Stimulated activated CD8-positive, alpha-beta memory T cell treated with anti-CD3 and anti-CD28 coated beads, Interleukin-12 subunit alpha, Interleukin-12 subunit beta, amount 100 ng/mL, for 4 hours (primary cell): ENCODE measurements around the gene PLSCR3.

ENCODE experiments used
- DNase-seq: peaks from one replicate; pipeline ENCODE4 v3.0.0-alpha.2; 2020; ENCODE audit warnings: low read depth

PLSCR3 gene

DNA sequence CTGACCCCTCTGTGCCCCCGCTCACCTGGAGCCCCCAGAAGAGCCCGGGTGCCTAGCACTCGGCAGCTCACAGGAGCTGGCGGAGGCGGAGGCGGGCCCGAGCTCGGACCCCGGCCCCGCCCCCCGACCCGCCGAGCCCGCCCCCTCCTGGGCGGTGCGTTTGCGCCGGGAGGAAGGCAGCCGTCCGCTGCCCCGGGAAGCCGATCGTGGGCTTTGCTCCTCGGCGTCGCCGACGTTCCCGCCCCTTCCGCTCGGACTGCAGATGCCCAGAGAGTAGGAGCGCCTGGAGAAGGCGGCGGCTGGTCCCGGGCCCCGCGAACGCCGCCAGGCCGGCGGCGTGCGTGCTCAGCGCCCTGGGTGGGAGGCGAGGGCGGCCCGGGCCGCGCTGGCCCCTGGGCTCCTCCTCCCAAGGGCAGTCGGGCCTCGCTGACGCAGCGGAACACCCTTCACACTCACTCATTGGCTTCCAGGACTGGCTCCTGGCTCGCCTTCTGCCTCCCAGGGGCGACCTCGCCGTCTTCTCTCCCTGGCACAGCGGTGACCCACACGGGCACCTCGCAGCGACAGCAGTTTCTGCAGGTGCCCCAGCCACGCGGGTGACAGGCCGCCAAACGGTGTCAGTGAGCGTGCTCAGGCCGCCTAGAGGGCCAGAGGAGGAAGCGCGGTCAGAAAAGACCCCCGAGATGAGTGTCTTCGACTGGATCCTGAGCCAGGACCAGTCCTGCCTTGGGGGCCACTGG, at the start of gene PLSCR3:
Gene PLSCR3, minus strand, starts transcription at position 74 of the 740 bp plus-strand sequence. CDS start 415 bp downstream, outside the sequence.
- DNase-seq, result peak; percentile 81

DNA sequence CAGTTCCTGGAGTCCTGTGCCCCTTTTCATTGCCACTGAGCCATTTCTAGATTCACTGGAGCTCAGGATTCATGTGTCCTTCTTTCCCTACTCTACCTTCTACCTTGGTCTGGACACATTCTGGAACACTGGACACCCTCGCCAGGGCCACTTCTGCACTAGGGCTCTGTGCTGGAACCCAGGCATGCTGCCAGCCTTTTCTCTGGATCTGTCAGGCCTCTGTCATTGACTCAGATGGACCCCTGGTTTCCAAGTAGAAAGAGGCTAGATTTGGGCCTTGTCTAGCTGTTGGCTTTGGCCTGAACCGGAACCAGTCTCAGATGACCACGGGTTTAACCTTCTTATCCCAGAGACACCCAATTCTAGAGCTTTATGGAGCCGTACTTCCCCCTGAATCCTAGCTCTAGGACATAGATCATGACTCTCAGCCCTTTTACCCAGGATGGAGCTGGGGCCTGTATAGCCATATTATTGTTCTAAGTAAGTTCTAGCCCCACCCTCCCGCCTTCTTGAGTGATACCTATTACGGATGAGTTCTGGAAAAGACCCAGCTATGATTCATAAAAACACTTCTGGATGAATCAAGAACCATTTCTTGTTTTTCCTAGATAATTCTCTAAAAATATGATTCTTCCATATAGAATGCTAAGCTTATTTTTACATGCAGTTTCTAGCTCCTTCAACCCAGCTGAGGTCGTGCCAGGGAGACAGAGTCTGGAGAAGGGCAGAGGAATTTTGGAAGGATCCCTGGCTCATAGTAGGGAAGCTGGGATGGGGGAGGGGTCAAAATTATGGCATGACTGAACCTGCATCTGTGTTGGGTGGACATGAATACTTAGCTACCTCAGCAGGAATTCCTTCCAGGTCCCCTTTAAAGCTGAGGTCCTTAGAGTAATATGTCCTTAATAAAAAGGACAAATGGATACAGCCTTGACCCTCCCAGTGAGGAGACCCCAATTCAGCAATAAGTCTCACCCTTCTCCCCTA, 49.5 kb upstream of the PLSCR3 start:
- no peak for DNase-seq

DNA sequence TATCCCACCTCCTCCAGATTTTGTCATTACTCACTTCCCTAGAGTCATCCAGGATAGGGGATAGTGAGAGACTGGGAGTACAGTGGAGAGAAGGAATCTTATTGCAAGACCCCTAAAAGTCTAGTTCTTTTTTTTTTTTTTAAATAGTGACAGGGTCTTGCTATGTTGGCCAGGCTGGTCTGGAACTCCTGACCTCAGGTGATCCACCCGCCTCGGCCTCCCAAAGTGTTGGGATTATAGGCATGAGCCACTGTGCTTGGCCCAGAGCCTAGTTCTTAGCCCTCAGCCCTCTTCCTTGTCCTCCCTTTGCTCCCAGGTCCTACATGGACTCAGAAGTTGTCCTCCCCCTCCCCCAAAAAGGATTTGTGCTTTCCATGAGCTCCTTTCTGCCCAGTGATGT, 47.8 kb upstream of the PLSCR3 start:
- DNase-seq, result no peak

DNA sequence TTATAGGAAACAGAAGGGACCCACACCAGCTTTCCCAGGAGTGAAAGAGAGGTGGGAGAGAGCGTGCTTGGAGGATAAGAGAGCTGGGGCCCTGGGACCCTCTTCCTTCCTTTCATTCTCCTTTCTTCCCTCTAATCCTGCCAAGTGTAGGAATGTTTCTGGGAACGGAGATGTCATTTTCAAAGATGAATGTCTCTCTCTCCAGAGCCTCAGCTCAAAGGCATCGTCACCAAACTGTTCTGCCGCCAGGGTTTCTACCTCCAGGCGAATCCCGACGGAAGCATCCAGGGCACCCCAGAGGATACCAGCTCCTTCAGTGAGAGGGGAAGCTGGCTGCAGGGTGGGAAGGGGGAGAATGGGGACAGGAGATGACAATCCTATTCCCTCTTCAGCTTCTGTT, 46.9 kb upstream of the PLSCR3 start:
- no peak for DNase-seq

DNA sequence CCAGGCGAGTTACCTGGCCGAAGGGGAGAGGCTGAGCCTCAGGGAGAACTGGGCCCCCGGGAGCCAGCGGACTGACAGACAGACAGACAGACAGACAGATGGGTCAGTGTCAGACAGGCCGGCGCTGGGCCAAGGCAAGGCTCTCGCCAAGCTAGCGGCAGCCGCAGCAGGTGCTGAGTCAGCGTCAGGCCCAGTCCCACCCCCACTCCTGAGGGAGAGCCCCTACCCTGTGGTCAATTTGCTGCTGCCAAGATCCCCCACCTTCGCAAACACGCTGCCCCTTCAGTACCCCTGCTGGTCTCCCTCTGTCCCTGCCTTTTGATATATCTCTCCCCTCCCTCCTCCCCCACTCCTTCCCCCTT, 46.5 kb upstream of the PLSCR3 start:
- no peak for DNase-seq

DNA sequence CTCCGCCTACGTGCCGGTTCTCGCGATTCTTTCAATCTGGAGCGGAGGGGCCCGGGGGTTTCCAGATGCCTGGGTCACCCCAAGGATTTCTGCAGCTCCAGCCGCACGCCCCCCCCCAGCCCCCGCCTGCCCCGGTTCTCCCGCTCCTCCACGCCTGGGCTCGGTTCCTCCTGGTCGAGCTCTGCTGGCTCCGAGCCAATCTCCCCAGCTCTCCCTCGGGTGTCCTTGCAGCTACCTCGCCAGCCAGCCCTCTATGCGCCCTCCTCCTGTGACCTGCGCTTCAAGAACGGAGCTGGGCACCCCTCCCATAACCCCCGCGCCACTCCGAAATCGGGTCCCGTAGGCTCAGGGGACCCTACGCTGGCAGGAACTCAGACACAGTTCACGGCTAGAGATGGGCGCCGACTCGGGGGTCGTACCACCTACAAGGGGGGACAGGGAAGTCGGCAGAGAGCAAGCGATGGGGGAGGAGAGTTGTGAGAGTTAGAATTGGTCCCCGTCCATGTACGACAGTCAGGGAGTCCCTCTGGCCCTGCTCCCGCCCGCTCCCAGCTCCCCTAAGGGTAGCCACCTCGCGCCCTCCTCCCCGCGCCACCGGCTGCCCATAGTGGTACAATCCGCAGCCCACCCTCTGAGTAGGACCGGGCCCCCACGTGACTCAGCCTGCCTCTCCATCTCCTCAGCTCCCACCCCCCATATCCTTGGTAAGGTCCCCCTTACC, 45.9 kb upstream of the PLSCR3 start:
- DNase-seq, result no peak

DNA sequence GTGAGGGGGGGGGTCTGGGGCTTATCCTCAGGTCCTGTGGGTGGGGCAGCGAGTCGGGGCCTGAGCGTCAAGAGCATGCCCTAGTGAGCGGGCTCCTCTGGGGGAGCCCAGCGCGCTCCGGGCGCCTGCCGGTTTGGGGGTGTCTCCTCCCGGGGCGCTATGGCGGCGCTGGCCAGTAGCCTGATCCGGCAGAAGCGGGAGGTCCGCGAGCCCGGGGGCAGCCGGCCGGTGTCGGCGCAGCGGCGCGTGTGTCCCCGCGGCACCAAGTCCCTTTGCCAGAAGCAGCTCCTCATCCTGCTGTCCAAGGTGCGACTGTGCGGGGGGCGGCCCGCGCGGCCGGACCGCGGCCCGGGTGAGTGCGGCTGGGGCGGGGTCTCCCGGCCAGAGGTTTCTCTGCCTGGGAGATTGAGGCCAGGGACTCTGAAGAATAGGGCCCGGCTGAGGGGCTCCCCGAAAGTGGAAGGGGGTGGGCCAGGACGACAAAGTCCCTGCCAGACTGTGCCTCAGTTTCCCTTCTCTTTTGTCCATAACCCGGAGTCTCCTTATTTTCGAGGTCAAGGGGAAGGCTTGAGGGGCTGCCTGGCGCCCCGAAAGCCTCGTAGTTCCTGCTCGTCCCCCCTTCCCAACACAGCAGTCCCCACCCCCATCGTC, 45.3 kb upstream of the PLSCR3 start, which contains the start of gene FGF11:
Gene FGF11, plus strand, starts transcription at position 51 of the 651 bp plus-strand sequence. Its CDS starts 109 bp downstream, at position 160.
- no peak for DNase-seq

DNA sequence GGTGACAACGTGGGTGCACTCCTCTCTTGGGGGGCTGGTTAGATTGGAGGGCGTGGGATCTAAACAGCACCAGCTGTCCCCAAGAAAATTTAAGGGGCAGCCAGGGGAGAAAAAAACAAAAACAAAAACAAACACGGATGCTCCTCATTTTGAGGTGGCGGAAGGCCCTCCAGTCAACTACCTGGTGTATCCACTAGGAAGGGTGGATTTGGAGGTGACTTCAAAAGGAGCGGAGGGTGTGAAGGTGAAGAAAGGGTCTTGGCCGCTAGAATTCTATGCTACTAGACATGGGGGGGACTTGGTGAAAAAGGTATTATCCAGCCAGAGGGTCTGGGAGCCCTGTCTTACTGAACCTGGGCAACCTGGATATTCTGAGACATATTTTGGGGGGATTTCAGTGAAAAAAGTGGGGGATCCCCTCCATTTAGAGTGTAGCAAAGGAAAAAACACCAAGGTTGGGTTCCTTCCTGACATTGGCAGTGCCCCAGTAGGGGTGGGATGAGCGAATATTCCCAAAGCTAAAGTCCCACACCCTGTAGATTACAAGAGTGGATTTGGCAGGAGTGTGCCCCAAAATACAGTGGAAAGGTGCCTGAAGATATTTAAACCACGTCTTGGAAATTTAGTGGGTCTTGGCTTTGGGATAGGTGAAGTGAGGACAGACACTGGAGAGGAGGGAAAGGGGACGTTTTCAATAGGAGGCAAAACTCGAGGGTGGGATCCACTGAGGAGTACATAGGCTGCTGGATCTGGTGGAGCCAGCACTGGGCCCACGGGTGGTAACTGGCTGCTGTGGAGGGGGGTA, 44.5 kb upstream of the PLSCR3 start:
- no peak for DNase-seq

DNA sequence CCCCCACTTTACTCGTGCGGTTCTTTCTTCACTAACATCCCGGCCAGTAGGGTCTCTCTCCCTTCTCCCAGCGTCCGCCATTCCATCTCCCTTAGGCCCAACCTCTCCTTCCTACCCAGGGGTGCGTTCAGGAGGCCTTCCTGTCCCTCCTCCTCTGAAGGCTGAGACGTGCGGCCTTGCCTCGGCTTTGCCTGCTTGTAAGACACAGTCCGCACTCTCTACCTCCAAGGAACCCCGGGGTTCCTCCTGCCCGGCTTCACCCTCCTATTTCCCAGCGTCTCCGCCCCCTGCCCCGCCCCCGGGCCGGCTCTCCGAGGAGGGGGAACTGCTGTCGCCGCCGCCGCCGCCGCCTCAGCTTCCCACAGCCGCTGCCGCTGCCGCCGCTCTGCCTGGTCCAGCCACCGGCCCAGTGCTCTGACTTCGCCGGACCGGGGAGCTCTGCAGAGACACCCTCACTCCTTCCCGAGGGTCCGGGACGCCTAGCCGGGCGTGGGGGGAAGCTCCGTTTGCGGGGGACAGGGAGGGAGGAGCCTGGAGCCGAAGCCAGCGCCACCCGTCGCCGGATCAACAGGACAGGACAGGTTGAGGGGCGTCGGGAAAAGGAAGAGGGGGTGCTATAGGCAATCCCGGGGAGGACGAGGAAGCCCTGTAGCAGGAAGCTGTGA, 43.8 kb upstream of the PLSCR3 start:
- DNase-seq, result no peak

DNA sequence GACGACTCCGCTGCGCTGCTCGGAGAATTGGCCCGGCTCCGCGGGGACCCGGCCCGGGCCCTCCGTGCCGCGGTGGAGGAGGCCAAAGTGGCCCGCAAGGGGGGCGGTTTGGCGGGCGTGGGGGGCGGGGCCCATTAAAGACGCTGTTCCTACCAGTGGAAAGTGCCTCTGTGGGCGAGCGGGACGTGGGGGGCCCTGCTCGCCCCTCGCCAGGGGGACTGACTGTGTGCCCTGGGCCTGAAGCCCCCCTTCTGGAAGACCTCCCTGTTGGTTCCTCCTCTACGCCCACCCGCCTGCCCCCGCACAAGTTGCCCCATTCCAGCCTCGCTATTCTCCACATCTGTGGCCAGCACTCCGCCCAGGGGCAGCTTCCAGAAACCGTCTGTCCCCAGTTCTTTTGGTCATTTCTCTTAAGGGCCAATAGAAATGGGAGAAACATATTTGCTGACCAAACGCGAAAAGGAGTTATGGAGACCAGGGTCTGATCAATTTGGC, 43.1 kb upstream of the PLSCR3 start:
- DNase-seq, result no peak

DNA sequence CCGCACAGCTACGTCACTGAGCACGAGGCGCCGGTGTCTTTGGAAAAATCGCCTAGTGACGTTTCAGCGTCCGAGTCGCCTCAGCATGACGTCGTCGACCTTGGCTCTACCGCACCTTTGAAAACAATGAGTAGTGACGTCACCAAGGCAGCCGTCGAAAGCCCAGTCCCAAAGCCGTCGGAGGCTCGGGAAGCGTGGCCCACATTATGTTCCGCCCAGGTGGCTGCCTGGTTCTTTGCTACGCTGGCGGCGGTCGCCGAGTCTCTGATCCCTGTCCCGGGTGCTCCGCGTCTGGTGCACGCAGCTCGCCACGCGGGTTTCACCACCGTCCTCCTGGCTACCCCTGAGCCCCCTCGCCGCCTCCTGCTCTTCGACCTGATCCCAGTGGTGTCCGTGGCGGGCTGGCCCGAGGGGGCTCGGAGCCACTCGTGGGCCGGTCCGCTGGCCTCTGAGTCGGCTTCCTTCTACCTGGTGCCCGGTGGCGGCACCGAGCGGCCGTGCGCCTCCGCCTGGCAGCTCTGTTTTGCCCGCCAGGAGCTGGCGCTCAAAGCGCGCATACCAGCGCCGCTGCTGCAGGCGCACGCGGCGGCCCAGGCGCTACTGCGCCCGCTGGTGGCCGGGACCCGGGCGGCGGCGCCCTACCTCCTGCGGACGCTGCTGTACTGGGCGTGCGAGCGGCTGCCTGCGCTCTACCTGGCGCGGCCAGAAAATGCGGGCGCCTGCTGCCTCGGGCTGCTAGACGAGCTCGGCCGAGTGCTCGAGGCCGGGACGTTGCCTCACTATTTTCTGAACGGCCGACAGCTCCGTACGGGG, 42.4 kb upstream of the PLSCR3 start:
- DNase-seq, result peak; percentile 71

DNA sequence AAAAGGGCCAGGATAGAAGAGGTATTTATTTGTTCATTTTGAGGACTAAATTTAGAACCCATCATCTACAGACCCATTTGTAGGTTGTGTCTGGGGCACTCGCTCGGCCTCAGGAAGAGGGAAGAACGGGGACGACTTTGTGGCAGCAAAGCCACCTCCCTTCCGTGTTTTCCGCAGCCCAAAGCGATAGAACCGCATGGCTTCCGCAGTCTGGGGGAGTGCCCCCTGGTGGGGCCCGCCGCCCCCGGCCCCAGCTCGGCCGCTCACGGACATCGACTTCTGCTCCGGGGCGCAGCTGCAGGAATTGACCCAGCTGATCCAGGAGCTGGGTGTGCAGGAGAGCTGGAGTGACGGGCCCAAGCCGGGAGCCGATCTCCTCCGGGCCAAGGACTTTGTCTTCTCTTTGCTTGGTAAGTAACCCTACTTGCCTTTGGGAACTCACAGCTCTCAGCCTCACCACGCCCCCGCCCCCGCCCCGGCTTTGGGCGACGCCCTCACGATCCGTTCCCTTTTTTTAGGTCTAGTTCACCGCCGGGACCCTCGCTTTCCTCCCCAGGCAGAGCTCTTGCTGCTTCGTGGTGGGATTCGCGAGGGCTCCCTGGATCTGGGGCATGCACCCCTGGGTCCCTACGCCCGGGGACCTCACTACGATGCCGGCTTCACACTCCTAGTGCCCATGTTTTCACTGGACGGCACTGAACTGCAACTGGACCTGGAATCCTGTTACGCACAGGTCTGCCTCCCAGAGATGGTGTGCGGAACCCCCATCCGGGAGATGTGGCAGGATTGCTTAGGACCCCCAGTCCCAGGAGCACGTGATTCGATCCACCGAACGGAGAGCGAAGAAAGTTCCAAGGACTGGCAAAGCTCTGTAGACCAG, 41.6 kb upstream of the PLSCR3 start:
- DNase-seq, result peak; percentile 41

DNA sequence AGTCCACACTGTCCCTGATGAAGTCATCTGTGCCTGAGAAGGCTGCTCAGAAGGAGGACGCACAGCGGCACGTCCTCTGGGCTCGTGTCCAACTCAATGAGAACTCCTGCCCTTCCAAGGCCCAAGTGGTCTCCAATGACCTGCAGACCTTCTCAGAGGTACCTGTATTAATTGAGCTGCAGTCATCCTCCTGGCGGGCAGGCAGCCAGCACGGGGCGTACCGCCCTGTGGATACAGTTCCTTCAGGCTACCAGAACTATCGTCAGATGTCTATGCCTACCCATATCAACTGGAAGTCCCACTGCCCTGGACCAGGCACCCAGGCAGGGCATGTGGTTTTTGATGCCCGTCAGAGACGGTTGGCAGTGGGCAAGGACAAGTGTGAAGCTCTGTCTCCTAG, 38.0 kb upstream of the PLSCR3 start:
- DNase-seq, result no peak

DNA sequence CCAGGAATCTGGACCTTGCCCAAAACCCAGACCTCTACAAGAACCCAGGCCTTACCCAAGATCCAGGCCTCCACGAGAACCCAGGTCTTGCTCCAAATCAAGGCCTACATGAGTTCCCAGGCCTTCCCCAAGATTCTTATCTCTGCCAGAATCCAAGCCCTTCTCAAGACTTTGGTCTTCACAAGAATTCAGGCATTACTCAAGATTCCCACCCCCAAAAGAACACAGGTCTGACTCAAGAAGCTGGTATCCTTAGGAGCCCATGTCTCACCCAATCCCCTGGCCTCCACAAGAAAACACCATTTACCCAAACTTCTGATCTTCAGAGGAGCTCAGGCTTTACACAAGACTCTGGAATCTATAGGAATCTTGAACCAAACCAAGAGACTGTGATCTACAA, 36.9 kb upstream of the PLSCR3 start:
- no peak for DNase-seq

DNA sequence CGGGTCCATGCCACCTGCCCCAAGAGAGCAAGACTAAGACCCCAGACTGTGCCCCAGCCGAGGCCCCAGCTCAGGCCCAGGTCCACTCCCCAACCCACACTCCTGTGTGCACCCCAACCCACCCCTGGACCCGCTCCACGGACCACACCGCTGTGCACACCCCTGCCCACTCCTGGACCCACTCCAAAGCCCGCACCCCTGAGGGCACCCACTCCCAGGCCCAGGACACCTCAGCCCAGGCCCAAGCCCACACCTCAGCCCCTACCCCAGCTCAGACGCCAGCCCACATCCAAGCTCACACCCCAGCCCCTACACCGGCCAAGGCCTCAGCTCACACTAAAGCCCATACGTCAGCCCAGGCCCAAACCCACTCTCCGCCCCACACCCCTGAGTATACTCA, 35.4 kb upstream of the PLSCR3 start:
- no peak for DNase-seq

DNA sequence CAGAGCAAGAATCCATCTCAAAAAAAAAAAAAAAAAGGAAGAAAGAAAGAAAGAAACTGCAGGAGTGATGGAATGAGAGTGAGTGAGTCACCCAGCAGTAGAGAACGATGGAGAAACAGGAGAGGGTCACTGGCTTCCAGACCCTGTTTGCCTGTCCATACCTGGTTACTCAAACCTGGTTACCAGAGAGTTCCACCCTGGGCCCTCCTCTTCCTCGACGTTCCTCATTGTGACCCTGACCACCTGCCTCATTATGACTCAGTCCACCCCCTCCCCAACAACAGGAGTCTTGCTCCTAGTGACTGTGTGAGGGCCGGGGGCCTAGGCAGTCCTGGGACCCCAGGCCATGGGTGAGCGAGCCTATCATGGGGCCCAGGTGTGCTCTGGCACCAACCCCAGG, 34.2 kb upstream of the PLSCR3 start, which contains the start of gene SPEM3:
Gene SPEM3, plus strand, starts transcription at position 301 of the 400 bp plus-strand sequence. Its CDS starts 46 bp downstream, at position 347.
- DNase-seq, result no peak

DNA sequence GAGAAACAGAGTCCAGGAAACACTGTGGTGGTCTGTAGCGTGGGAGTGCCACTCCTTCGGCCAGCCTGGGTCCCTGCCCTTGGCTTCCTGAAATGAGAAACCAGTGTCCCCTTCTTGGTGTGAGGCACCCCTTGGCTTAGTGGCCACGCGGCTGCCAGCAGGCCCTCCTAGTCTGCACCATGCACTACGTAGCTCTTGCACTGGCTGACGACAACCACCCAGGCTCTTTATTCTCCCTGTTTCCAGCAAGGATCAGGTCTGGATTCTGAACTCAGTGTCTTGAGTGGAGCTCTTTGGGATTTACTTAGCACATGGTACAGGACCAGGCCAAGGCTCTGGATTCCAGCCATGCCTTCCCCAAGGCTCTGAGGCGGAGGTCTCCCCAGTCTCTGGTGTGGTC, 33.2 kb upstream of the PLSCR3 start:
- no peak for DNase-seq

DNA sequence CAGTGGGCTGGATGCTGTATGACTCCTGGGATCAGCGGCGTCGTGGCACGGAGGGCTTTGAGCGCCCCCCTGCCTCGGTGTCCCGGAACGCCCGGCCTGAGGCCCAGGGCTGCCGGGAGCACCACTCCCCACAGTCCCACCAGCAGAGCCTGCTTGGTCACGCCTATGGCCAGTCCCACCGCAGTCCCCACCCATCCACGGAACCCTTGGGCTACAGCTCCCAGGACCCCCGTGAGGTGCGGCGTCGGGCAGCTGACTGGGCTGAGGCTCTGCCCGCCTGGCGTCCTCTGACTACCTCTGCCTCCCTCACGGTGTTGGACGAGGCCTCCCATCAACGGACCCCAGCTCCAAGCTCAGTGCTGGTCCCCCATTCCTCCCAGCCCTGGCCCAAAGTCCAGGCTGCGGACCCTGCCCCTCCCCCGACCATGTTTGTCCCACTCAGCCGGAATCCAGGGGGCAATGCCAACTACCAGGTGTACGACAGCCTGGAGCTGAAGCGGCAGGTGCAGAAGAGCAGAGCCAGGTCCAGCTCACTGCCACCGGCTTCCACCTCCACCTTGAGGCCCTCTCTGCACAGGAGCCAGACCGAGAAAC, 32.7 kb upstream of the PLSCR3 start:
- no peak for DNase-seq
